ENCODE measurements around the gene MED16.

MED16 gene

GRCh38 chr19:872266-872951 is 20.6 kb downstream of the MED16 start:
- DNase-seq (ENCODE audit: low read depth): peak; percentile 43

GRCh38 chr19:871446-872265 is 21.3 kb downstream of the MED16 start:
- no peak for DNase-seq (ENCODE audit: low read depth)

GRCh38 chr19:870963-871401 is 22.0 kb downstream of the MED16 start:
- no peak for DNase-seq (ENCODE audit: low read depth)

- no peak for DNase-seq (ENCODE audit: low read depth)
Measured at GRCh38 chr19:870314-870713, 22.7 kb downstream of the MED16 start.

- DNase-seq (ENCODE audit: low read depth): no peak
Measured at GRCh38 chr19:869245-870177, 23.5 kb downstream of the MED16 start.

- no peak for DNase-seq (ENCODE audit: low read depth)
Measured at GRCh38 chr19:868458-869244, 24.3 kb downstream of the MED16 start.

- DNase-seq (ENCODE audit: low read depth): no peak
Measured at GRCh38 chr19:867855-868457, 25.0 kb downstream of the MED16 start.

- DNase-seq (ENCODE audit: low read depth): no peak
Measured at GRCh38 chr19:867301-867793, 25.6 kb downstream of the MED16 start.

GRCh38 chr19:866769-867300 is 26.2 kb downstream of the MED16 start:
- DNase-seq (ENCODE audit: low read depth): no peak

GRCh38 chr19:863315-863620 is 29.7 kb downstream of the MED16 start:
- DNase-seq (ENCODE audit: low read depth): no peak

- peak; percentile 49 for DNase-seq (ENCODE audit: low read depth)
Measured at GRCh38 chr19:862581-863314, 30.2 kb downstream of the MED16 start.

GRCh38 chr19:861756-862580 is 31.0 kb downstream of the MED16 start:
- DNase-seq (ENCODE audit: low read depth): peak; percentile 44

GRCh38 chr19:861141-861755 is 31.7 kb downstream of the MED16 start:
- DNase-seq (ENCODE audit: low read depth): no peak

GRCh38 chr19:858868-859843 is 33.8 kb downstream of the MED16 start, which contains the start of gene CFD:
Gene CFD (plus strand): TSS chr19:859664. CDS start chr19:859690, 26 bp downstream.
- no peak for DNase-seq (ENCODE audit: low read depth)

- no peak for DNase-seq (ENCODE audit: low read depth)
Measured at GRCh38 chr19:858284-858683, 34.7 kb downstream of the MED16 start.

GRCh38 chr19:855566-856120 is 37.3 kb downstream of the MED16 start:
- no peak for DNase-seq (ENCODE audit: low read depth)

GRCh38 chr19:855142-855541 is 37.8 kb downstream of the MED16 start:
- DNase-seq (ENCODE audit: low read depth): no peak

All from stimulated activated CD8-positive, alpha-beta memory T cell treated with anti-CD3 and anti-CD28 coated beads, Interleukin-12 subunit alpha, Interleukin-12 subunit beta, amount 100 ng/mL, for 4 hours (primary cell).